Measurements from ENCODE around the gene MYBL2.

- no peak for TF ChIP-seq MXI1 (IDR thresholded peaks at IDR 0.05; ENCODE audit: low read depth, low read length)
- TF ChIP-seq REST (IDR thresholded peaks at IDR 0.05; ENCODE audit: low read depth, low read length), result no peak
- TF ChIP-seq RFX5 (IDR thresholded peaks at IDR 0.05; ENCODE audit: low read length), result no peak
- no peak for TF ChIP-seq JUND (IDR thresholded peaks at IDR 0.05)
- no peak for TF ChIP-seq PBX3 (IDR thresholded peaks at IDR 0.05)
- no peak for TF ChIP-seq POLR2AphosphoS5 (IDR thresholded peaks at IDR 0.05; ENCODE audit: low read depth, low read length)
- no peak for TF ChIP-seq YY1 (IDR thresholded peaks at IDR 0.05; ENCODE audit: low read depth)
- no peak for TF ChIP-seq EP300 (IDR thresholded peaks at IDR 0.05; ENCODE audit: borderline replicate concordance in 1 of 2, low read depth in 1 of 2, low read length in 1 of 2)
- no peak for TF ChIP-seq CTCF (IDR thresholded peaks at IDR 0.05)
- TF ChIP-seq RAD21 (IDR thresholded peaks at IDR 0.05; ENCODE audit: low read length), result no peak
- no peak for TF ChIP-seq SMC3 (IDR thresholded peaks at IDR 0.05; ENCODE audit: low read depth, low read length)
- no peak for TF ChIP-seq TAF1 (IDR thresholded peaks at IDR 0.05; ENCODE audit: borderline replicate concordance, low read depth, low read length)
These were observed 53.1 kb downstream of the MYBL2 start for GRCh38 chr20:43720007-43720406.

Measured in SK-N-SH (cell line).